ENCODE measurements around the gene PARVB. TPM values are rescaled to one million over a fixed set of nuclear protein-coding genes. Genes with fewer than 3 reads are reported as not detected.

PARVB gene
- total RNA-seq, 2 donors from 2014 or later = 7.3 to 9.2 TPM

DNA sequence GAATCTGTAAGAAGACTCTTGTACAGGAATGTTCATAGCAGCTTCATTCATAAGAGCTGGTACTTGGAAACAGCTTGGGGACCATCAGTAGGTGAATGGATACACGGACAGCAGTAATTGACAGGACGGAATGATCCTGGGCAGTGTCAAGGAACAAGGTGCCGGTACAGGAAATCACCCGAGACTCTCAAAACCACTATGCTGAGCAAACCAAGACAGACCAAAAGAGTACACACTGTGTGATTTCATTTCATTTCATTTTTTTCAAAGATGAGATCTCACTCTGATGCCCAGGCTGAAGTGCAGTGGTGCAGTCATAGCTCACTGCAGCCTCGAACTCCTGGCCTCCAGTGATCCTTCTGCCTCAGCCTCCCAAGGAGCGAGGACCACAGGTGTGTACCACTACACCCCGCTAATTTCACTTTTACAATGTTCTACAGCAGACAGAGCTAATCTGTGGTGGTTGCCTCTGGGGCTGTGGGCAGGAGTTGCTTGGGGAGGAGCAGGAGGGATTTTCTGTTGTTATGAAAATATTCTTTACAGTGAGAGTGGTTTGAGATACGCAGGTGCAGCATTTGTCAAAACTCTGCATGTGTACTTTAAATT lies 15.6 kb downstream of the PARVB start:
- no peak overlapping the region for H3K27ac ChIP-seq

DNA sequence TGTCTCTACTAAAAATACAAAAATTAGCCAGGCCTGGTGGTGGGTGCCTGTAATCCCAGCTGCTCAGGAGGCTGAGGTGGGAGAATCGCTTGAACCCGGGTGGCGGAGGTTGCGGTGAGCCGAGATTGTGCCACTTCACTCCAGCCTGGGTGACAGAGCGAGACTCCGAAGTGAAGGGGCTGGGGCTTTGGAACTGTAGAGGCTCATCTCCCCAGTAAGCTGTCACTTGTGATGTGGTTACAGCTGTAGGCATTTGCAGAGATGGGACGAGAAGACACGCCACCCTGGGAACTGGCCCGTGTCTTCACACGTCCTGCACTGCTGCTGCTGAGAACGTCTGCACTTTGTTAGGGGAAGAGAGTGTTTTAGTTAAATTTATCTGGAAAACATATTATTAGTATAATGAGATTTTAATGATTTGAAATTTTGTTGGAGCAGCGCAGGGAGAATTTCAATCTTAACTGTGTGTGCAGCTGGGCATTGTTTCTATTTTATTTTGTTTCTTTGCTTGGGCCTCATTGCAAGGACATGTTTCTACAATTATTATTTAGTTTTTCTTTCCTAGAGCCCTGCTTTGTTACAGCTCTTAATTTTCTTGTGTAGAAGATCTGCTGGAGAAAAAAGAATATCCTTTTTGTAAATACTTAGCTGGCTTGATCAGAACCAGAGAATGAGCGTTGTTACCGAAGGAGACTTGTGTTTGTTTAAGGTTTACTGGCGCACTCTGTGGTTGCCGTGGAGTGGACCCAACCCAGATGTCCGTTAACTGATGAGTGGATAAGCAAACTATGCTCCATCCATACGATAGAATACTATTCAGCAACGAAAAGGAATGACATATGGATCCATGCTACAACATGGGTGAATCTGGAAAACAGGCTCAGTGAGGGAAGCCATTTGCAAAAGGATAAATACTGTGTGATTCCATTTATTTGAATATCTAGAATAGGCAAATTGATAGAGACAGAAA lies 18.4 kb downstream of the PARVB start:
- intact Hi-C loops (cut with DNase I) = no loop called here
- DNase-seq = no peak
- H3K27ac ChIP-seq = no peak overlapping the region
- H3K27me3 ChIP-seq = no peaks in the 10 kb centered on the region
- no peaks in the 10 kb centered on the region for H3K9me3 ChIP-seq
- ATAC-seq = no peak
- TF ChIP-seq, protein P1, sequence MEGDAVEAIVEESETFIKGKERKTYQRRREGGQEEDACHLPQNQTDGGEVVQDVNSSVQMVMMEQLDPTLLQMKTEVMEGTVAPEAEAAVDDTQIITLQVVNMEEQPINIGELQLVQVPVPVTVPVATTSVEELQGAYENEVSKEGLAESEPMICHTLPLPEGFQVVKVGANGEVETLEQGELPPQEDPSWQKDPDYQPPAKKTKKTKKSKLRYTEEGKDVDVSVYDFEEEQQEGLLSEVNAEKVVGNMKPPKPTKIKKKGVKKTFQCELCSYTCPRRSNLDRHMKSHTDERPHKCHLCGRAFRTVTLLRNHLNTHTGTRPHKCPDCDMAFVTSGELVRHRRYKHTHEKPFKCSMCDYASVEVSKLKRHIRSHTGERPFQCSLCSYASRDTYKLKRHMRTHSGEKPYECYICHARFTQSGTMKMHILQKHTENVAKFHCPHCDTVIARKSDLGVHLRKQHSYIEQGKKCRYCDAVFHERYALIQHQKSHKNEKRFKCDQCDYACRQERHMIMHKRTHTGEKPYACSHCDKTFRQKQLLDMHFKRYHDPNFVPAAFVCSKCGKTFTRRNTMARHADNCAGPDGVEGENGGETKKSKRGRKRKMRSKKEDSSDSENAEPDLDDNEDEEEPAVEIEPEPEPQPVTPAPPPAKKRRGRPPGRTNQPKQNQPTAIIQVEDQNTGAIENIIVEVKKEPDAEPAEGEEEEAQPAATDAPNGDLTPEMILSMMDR (IDR thresholded peaks at IDR 0.05) = no peak
- no peak for TF ChIP-seq POLR2A (IDR thresholded peaks at IDR 0.05)
- no peak overlapping the region for H3K4me3 ChIP-seq
- 73 to 75% methylated on average over 20 of the region's 20 CpGs for WGBS, 2 donors
- H3K4me1 ChIP-seq = no peaks in the 10 kb centered on the region
- no peaks in the 10 kb centered on the region for H3K36me3 ChIP-seq (replicated peaks in 1 of 2; ENCODE audit: insufficient read depth in 1 of 2, low read depth in 2 of 2)

More for the DNA sequence above, 15.6 kb downstream of the PARVB start:
- no peaks in the 10 kb centered on the region for H3K9me3 ChIP-seq
- no peak for ATAC-seq
- TF ChIP-seq, protein P1 (IDR thresholded peaks at IDR 0.05) = no peak
- no peak for TF ChIP-seq POLR2A (IDR thresholded peaks at IDR 0.05)
- no peak overlapping the region for H3K4me3 ChIP-seq
- H3K36me3 ChIP-seq (replicated peaks in 1 of 2; ENCODE audit: insufficient read depth in 1 of 2, low read depth in 2 of 2) = no peaks in the 10 kb centered on the region
- no peak for DNase-seq
- intact Hi-C loops (cut with DNase I) = no loop called here
- no peaks in the 10 kb centered on the region for H3K4me1 ChIP-seq
- H3K27me3 ChIP-seq = no peaks in the 10 kb centered on the region
- whole genome bisulfite sequencing, 2 donors = 86 to 91% methylated on average over 8 of the region's 8 CpGs

DNA sequence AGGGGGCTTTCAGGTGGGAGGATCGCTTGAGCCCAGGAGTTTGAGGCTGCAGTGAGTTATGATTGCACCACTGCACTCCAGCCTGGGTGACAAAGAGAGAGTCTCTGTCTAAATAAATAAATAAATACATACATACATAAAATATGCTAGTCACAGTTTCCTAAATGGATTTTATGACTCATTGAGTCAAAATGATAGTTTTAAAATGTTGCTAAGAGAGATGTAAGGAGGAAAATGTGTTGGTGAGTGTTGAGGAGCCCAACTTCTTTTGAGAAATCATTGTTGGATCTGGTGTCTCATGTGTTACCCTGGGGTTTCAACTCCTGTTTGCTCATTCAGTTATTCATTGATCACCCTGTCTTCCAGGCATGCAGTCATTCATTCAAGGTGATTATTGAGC lies 21.0 kb downstream of the PARVB start:
- Histone ChIP-seq H3K4me3 (no peak overlapping the region), H3K9me3 (no peaks in the 10 kb centered on the region), H3K4me1 (no peaks in the 10 kb centered on the region), H3K36me3 (replicated peaks in 1 of 2; ENCODE audit: insufficient read depth in 1 of 2, low read depth in 2 of 2) (no peaks in the 10 kb centered on the region), H3K27me3 (no peaks in the 10 kb centered on the region), H3K27ac (no peak overlapping the region)
- TF ChIP-seq, protein P1 (IDR thresholded peaks at IDR 0.05) = no peak
- TF ChIP-seq POLR2A (IDR thresholded peaks at IDR 0.05) = no peak
- DNase-seq = no peak
- no peak for ATAC-seq
- intact Hi-C loops (cut with DNase I) = no loop called here
- WGBS, 2 donors = 93 to 100% methylated on average over 1 of the region's 1 CpG

DNA sequence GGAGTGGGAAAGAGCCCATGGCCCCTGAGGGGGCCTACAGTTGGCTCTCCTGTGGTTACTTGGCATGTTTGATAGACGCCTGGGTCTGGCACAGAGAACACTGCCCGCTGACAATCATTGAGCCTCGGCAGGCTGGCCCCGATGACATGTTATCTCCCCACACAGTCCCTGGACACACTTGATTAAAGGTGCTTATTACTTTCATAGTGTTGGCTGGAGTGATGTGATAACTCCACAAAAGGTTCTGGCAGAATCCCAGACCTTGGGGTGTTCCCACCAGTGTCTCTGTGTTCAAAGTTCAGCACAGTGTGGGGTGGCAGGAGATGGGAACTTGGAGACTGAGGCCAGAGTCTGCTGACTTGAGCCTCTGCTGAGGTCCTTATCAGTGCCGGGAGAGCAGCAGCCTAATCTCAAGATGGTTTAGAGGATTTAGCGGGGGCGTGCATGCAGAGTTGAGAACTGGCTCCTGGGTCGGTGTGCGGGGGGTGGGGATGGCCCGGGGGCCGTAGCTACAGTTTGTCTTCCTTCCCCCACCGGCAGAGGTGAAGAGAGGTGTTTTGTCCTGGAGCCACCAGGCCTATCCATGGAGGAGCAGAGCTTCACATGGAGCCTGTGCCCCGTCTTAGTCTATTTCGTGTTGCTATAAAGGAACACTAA lies 22.5 kb downstream of the PARVB start:
- Histone ChIP-seq H3K4me3 (no peak overlapping the region), H3K36me3 (replicated peaks in 1 of 2; ENCODE audit: insufficient read depth in 1 of 2, low read depth in 2 of 2) (no peaks in the 10 kb centered on the region), H3K27ac (no peak overlapping the region), H3K9me3 (no peaks in the 10 kb centered on the region), H3K27me3 (no peaks in the 10 kb centered on the region), H3K4me1 (no peaks in the 10 kb centered on the region)
- no peak for ATAC-seq
- TF ChIP-seq, protein P1 (IDR thresholded peaks at IDR 0.05) = no peak
- TF ChIP-seq POLR2A (IDR thresholded peaks at IDR 0.05) = no peak
- DNase-seq = no peak
- 62 to 78% methylated on average over 12 of the region's 14 CpGs for WGBS, 2 donors
- intact Hi-C loops (cut with DNase I) = no loop called here

Data from body of pancreas (tissue), 4 donors.